Breast epithelium (tissue), 3 donors: ENCODE data around the gene TRMT44.

Source experiments
- CTCF ChIP-seq, 3 donors: fragments of 450-650 bp; IDR thresholded peaks; one replicate each; pipeline ENCODE4 v1.5.1; 2016 to 2017; ENCODE audit warnings: antibody characterized with exemption in 3 of 3, mild to moderate bottlenecking in 3 of 3, moderate library complexity in 3 of 3
- POLR2A ChIP-seq: fragments of 450-650 bp; IDR thresholded peaks from one replicate; pipeline ENCODE4 v1.6.1; 2016; ENCODE audit warnings: antibody characterized with exemption, mild to moderate bottlenecking, moderate library complexity
- POLR2AphosphoS5 ChIP-seq, 3 donors: sonication (generic); formaldehyde crosslinking; IDR thresholded peaks; one replicate each; pipeline ENCODE4 v1.6.1; 2017; ENCODE audit warnings: antibody characterized with exemption in 3 of 3

GRCh38 chr4:8443801-8444200 is 3.2 kb downstream of the TRMT44 start:
- TF ChIP-seq CTCF (IDR thresholded peaks at IDR 0.05) (no peak), POLR2A (no peak), POLR2AphosphoS5 (IDR thresholded peaks at IDR 0.05) (no peak)
